Fibroblast of skin of left biceps (primary cell): ENCODE data around the gene LSS.

Experiments
- DNase-seq, 2 experiments: peaks; one replicate each; pipeline ENCODE4 v3.0.0-alpha.2; 2013; ENCODE audit warnings: low read depth in 2 of 2

LSS gene

GRCh38 chr21:46218906-46219590, 9.5 kb downstream of the LSS start:
- DNase-seq = no peak

GRCh38 chr21:46217511-46218196, 10.9 kb downstream of the LSS start:
- DNase-seq = no peak

GRCh38 chr21:46216132-46216747, 12.3 kb downstream of the LSS start:
- no peak for DNase-seq

GRCh38 chr21:46215436-46216131, 13.0 kb downstream of the LSS start:
- DNase-seq = no peak

GRCh38 chr21:46214478-46215340, 13.9 kb downstream of the LSS start:
- no peak for DNase-seq

- DNase-seq = no peak
These were observed 14.8 kb downstream of the LSS start for GRCh38 chr21:46213620-46214286.

DNA sequence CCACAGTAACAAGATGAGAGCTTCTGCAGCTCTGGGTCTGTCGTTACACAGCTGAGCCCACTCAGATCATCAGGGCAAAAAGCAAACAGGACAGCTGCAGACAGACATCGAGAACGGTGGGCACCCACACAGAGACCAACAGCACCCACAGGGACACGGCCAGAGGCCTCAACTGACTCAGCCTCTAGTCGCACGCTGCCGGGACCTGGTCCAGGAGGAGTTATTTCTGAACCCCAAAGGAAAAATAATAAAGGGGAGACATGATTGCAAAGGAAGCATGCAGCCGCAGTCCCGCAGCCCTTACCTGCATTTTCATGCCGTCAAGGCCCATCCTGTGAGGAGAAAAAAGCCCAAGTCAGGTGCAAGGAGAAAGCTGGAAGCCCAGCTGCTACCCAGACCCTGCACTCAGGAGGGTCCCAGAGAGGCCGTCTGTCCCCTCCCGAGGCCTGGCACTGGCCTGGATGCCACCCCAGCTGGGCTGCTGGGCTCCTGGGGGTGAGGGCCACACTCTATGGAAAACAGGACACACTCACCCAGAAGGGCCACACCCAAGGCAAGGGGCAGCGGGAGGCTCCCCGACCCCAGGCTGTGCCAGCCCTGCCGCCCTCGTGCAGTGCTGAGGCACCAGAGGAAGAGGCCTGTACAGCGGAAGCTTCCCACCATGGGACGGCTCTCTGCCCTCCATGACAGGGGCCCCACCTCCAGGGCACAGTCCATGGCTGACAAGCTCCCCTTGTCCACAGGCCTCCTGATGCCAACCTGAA, 15.7 kb downstream of the LSS start:
- no peak for DNase-seq

- no peak for DNase-seq
These were observed 16.5 kb downstream of the LSS start for GRCh38 chr21:46211786-46212720.

GRCh38 chr21:46211376-46211775, 17.2 kb downstream of the LSS start:
- DNase-seq = no peak

- no peak for DNase-seq
These were observed 18.0 kb downstream of the LSS start for GRCh38 chr21:46210378-46211136.

DNA sequence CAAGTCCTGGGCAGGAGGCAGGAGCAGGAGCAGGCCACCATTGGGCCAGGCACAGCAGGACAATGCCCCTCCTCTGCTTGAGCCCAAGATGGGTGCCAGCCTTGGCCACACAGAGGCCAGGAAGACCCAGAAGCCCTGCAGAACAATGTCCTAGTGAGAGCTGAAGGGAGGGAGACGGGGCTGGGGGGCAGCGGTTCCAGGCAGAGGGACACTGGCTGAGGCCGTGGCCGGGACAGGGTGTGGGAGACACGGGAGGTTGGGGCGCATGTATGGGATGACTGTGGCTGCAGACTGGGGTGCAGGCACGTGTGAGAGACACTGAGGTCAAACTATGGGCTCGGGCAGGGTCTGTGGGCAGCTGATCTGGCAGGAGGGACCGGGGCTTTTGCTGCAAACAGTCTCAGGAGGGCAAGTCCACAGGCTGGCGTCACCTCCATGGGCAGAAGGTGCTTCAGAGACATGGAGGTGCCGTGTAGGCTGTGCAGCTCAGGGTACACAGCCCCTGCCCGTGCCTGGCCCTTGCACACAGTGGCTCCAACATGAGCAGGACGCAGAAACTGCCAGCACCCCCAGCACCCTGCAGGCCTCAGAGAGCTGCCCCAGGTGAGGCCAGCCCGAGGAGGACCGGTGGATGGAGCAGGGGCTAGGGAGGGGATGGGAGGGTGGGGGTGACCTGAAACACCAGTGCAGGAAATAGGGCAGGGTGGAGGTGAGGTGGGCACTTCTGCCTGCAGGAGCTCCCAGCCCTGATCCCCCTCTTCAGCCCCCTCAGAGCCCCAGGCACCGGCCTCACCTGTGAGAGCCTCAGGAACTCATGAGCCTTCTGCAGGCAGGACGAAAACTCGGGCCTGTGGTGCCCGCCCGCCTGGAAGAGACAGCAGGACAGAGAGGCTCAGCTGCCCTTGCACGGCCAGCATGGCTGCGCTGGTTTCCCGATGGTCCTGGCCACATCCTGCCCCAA, 19.5 kb downstream of the LSS start:
- no peak for DNase-seq

DNA sequence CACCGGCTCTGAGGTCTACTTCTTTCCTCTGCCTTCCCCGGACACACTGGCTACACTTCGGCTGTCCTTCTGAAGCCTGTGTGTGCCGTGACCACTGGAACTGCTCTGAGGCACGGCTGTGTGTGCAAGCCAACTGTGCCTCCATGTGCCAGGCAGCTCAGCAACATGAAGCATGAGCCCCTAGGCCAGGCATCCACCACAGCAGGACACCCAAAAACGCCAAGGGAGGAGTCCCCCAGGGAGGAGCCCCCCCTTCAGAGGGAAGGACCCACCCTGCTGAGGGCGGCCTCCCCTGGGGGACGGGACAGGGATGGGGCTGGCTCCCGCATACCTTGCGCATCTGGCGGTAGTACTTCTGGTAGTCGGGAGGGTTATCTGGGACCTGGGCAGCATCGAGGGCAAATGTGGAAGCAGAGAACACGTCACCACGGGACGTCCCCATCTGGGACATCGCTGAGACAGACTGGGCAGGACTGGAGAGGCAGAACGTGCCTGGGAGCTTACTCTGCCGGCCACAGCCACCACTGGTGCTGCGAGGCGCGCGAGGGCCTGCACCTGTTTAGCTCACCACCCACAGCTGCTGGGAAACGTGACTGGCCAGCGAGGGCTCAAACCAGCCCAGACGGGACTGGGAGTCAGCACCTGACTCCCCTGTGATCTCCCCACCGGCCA, 20.5 kb downstream of the LSS start:
- DNase-seq = no peak

DNA sequence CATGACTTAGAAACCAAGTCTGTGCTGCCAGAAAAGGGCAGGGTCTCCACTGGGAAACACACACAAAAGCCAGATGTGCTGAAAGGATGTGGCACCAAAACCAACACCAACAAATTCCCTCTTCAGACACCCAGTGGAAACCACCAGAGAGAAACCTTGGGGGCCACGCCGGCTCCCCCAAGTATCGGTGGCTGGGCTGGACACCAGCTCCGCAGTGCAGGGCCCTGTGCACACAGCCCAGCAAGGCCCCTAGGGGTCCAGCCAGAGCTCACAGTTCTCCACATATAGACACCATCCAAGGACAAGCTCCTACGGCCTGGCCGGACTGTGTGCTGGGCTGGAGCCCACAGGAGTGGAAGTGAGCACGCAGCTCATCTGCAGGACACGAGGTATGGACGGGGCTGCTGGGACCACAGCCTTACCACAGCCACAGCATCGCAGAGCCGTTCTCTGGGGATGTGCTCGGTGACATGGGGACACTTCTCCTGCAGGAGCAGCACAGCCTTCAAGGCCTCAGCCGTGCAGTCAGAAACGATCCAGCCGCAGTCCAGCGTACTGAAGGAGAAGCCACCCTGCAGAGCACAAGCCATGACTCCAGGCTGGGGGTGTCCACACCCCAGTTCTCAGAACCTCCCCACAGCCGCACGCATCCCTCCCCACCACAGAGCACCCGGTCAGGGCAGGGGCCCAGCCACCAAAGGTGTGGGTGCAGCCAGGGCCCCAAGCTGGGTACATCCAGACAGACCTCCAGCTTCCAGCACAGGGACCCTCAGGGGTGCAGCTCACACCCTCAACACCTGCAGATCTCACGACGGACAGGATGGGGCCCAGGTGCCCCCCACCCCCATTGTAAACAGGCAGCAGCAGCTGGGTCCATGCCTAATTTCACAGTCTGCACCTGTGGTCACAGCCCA, 21.3 kb downstream of the LSS start:
- DNase-seq = no peak

DNA sequence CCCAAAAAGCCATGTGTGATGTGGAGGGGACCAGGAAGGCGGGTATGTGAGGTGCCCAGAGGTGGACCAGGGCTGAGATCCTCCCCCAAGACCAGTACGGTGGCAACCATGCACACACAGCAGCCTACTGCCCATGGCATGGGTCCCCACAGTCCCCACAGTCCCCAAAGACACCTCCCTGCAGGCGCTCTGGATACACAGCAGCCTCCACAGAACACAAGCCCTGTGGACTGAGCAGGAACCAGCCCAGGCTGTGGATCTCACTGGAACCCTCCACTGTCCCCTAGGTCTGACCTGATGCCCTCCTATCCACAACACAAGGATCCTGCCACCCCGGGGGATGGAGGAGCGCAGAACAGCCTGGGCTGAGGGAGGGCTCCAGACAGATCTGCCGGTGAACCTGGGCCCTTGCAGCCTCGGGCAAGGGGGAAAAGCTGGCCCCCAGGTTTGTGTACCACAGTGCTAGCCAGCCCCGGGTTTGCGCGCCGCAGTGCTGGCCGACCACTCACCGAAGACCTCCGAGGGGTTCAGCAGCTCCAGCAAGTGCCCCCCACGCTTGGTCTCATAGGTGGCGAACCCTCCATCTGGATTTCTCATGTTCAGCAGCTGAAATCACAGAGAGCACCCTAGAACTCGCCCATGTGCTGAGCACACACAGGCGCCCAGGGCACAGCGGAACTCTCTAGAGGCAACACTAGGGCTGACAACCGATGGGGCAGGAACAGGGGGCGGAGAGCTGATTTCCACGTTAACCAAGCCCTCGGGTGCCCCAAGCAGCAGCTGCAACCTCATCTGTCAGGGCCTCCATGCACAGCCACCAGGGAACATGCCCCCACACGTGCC, 22.2 kb downstream of the LSS start:
- DNase-seq = no peak

- DNase-seq = no peak
These were observed 22.8 kb downstream of the LSS start for GRCh38 chr21:46205766-46206162.
